ENCODE measurements around the gene KYAT1. TPM values are rescaled to one million over a fixed set of nuclear protein-coding genes. Genes with fewer than 3 reads are reported as not detected.

Gene KYAT1
- total and polyA plus RNA-seq, 10 donors: 4.7 to 19.9 (median 6.6) TPM

GRCh38 chr9:128785427-128785826 is 96.3 kb downstream of the KYAT1 start:
- intact Hi-C loops (cut with DNase I; ENCODE audit: low total_unique reads): no loop called here
- Histone ChIP-seq H3K27me3 (replicated peaks in 1 of 7) (no peaks in the 10 kb centered on the region), H3K4me3 (no peak overlapping the region), H3K36me3 (peaks cover 0 to 23% (median 3%) of the 10 kb centered on the region in 6 donors), H3K9me3 (peaks cover 0 to 11% (median 6%) of the 10 kb centered on the region in 8 donors), H3K4me1 (peaks cover 9 to 58% (median 25%) of the 10 kb centered on the region in 6 donors), H3K27ac (no peak overlapping the region)
- no peak for TF ChIP-seq CTCF (IDR thresholded peaks at IDR 0.05 in 8 of 11, conservative IDR thresholded peaks at IDR 0.05 in 3 of 11)
- TF ChIP-seq POLR2A (IDR thresholded peaks at IDR 0.05): no peak
- no peak for TF ChIP-seq POLR2AphosphoS5 (IDR thresholded peaks at IDR 0.05)
- DNase-seq: no peak
- 91 to 96% (median 93%) methylated on average over 6 of the region's 6 CpGs for WGBS, 5 donors

Other genes with a start within 250 kb of the KYAT1 start
- 10 to 100 TPM; 19.0 to 38.0 (median 25.8) TPM for gene DYNC2I2, start 225.1 kb downstream of the KYAT1 start, total RNA-seq
- 10 to 100 TPM; 40.6 to 61.6 (median 53.8) TPM for gene DYNC2I2, start 225.1 kb downstream of the KYAT1 start, polyA plus RNA-seq
- 100 to 1,000 TPM; 140 to 251 (median 216) TPM for gene SET, start 192.7 kb downstream of the KYAT1 start, total RNA-seq
- 100 to 1,000 TPM; 127 to 159 (median 158) TPM for gene SET, start 192.7 kb downstream of the KYAT1 start, polyA plus RNA-seq
- gene PKN3, start 179.4 kb downstream of the KYAT1 start, total RNA-seq: 10 to 100 TPM in 4 of 7 donors, 1 to 10 TPM in 3; 5.6 to 18.5 (median 10.0) TPM
- gene PKN3, start 179.4 kb downstream of the KYAT1 start, polyA plus RNA-seq: 10 to 100 TPM in 1 of 3 donors, 1 to 10 TPM in 2; 4.1 to 15.1 (median 9.5) TPM
- 10 to 100 TPM; 21.5 to 73.4 (median 24.4) TPM for gene ZDHHC12, start 157.8 kb downstream of the KYAT1 start, total RNA-seq
- 10 to 100 TPM; 31.7 to 51.0 (median 41.5) TPM for gene ZDHHC12, start 157.8 kb downstream of the KYAT1 start, polyA plus RNA-seq
- 10 to 100 TPM; 27.8 to 65.5 (median 38.0) TPM for gene ZER1, start 110.0 kb downstream of the KYAT1 start, total RNA-seq
- gene ZER1, start 110.0 kb downstream of the KYAT1 start, polyA plus RNA-seq: 10 to 100 TPM; 10.5 to 17.1 (median 13.1) TPM
- gene TBC1D13, start 94.7 kb downstream of the KYAT1 start, total RNA-seq: 10 to 100 TPM; 19.9 to 34.2 (median 27.7) TPM
- gene TBC1D13, start 94.7 kb downstream of the KYAT1 start, polyA plus RNA-seq: 10 to 100 TPM; 10.8 to 19.6 (median 16.8) TPM
- 10 to 100 TPM in 5 of 7 donors, 1 to 10 TPM in 2; 9.6 to 16.9 (median 12.9) TPM for gene ENDOG, start 63.5 kb downstream of the KYAT1 start, total RNA-seq
- 10 to 100 TPM; 13.3 to 16.2 (median 15.4) TPM for gene ENDOG, start 63.5 kb downstream of the KYAT1 start, polyA plus RNA-seq
- gene SPOUT1, start 52.2 kb downstream of the KYAT1 start, total RNA-seq: 10 to 100 TPM; 34.9 to 54.3 (median 40.3) TPM
- gene SPOUT1, start 52.2 kb downstream of the KYAT1 start, polyA plus RNA-seq: 10 to 100 TPM; 31.9 to 53.5 (median 37.5) TPM
- 10 to 100 TPM; 22.8 to 59.0 (median 39.1) TPM for gene LRRC8A, start 183 bp upstream of the KYAT1 start, total RNA-seq
- gene LRRC8A, start 183 bp upstream of the KYAT1 start, polyA plus RNA-seq: 10 to 100 TPM in 1 of 3 donors, 1 to 10 TPM in 2; 3.5 to 10.3 (median 5.8) TPM
- 10 to 100 TPM in 5 of 7 donors, 1 to 10 TPM in 2; 7.2 to 22.3 (median 10.9) TPM for gene PHYHD1, start 39.0 kb upstream of the KYAT1 start, total RNA-seq
- 10 to 100 TPM; 12.0 to 13.2 (median 13.2) TPM for gene PHYHD1, start 39.0 kb upstream of the KYAT1 start, polyA plus RNA-seq
- 10 to 100 TPM in 5 of 7 donors, 1 to 10 TPM in 2; 8.0 to 16.3 (median 12.6) TPM for gene DOLK, start 65.7 kb upstream of the KYAT1 start, total RNA-seq
- gene DOLK, start 65.7 kb upstream of the KYAT1 start, polyA plus RNA-seq: 1 to 10 TPM; 5.3 to 8.4 (median 6.5) TPM
- gene NUP188, start 65.7 kb upstream of the KYAT1 start, total RNA-seq: 10 to 100 TPM; 44.2 to 72.5 (median 58.7) TPM
- 10 to 100 TPM; 11.0 to 16.4 (median 11.1) TPM for gene NUP188, start 65.7 kb upstream of the KYAT1 start, polyA plus RNA-seq
- gene SH3GLB2, start 146.4 kb upstream of the KYAT1 start, total RNA-seq: 10 to 100 TPM; 69.1 to 87.3 (median 75.9) TPM
- gene SH3GLB2, start 146.4 kb upstream of the KYAT1 start, polyA plus RNA-seq: 100 to 1,000 TPM in 1 of 3 donors, 10 to 100 TPM in 2; 53.3 to 109 (median 77.8) TPM
- gene MIGA2, start 154.7 kb upstream of the KYAT1 start, total RNA-seq: 10 to 100 TPM; 22.7 to 47.1 (median 34.4) TPM
- 10 to 100 TPM; 20.2 to 34.5 (median 30.3) TPM for gene MIGA2, start 154.7 kb upstream of the KYAT1 start, polyA plus RNA-seq
- 10 to 100 TPM in 2 of 7 donors, 1 to 10 TPM in 5; 6.0 to 10.1 (median 9.0) TPM for gene DOLPP1, start 199.2 kb upstream of the KYAT1 start, total RNA-seq
- 1 to 10 TPM; 4.8 to 8.0 (median 5.1) TPM for gene DOLPP1, start 199.2 kb upstream of the KYAT1 start, polyA plus RNA-seq
- gene CRAT, start 228.8 kb upstream of the KYAT1 start, total RNA-seq: 10 to 100 TPM; 14.9 to 32.3 (median 23.9) TPM
- 10 to 100 TPM in 1 of 3 donors, 1 to 10 TPM in 2; 5.7 to 11.8 (median 7.1) TPM for gene CRAT, start 228.8 kb upstream of the KYAT1 start, polyA plus RNA-seq
- 100 to 1,000 TPM in 3 of 7 donors, 10 to 100 TPM in 4; 71.5 to 107 (median 88.9) TPM for gene PTPA, start 229.5 kb upstream of the KYAT1 start, total RNA-seq
- 100 to 1,000 TPM in 1 of 3 donors, 10 to 100 TPM in 2; 38.8 to 104 (median 65.4) TPM for gene PTPA, start 229.5 kb upstream of the KYAT1 start, polyA plus RNA-seq

All from spleen (tissue), 11 donors.